SJCRH30 (cell line): ENCODE measurements around the gene KIF26B. TPM values are rescaled to one million over a fixed set of nuclear protein-coding genes. Genes with fewer than 3 reads are reported as not detected.
"Not testable (repeated sequence)": the region's sequence is repeated elsewhere in the genome, so short reads cannot be mapped to it uniquely, and the experiment has no call there.

ENCODE experiments used
- DNase-seq, 2 experiments: peaks; one replicate each; pipeline ENCODE4 v3.0.0-alpha.2; 2015 to 2020
- H3K27ac ChIP-seq: fragments of 250-450 bp; sonication (Bioruptor Pico); 2 replicates; pipeline ENCODE4 v1.5.1; 2020; ENCODE audit warnings: mild to moderate bottlenecking, moderate library complexity
- H3K27me3 ChIP-seq: fragments of 250-450 bp; sonication (Bioruptor Pico); 2 replicates; pipeline ENCODE4 v1.5.1; 2020; ENCODE audit warnings: mild to moderate bottlenecking, moderate library complexity
- H3K36me3 ChIP-seq: fragments of 250-450 bp; sonication (Bioruptor Pico); 2 replicates; pipeline ENCODE4 v1.5.1; 2020; ENCODE audit warnings: mild to moderate bottlenecking, moderate library complexity
- H3K4me1 ChIP-seq: fragments of 250-450 bp; sonication (Bioruptor Pico); 2 replicates; pipeline ENCODE4 v1.5.1; 2020; ENCODE audit warnings: mild to moderate bottlenecking, moderate library complexity
- H3K4me3 ChIP-seq: fragments of 250-450 bp; sonication (Bioruptor Pico); 2 replicates; pipeline ENCODE4 v1.5.1; 2020; ENCODE audit warnings: mild to moderate bottlenecking, moderate library complexity
- H3K9me3 ChIP-seq: fragments of 250-450 bp; sonication (Bioruptor Pico); replicated peaks from 2 replicates; pipeline ENCODE4 v1.5.1; 2020; ENCODE audit warnings: mild to moderate bottlenecking, moderate library complexity
- total RNA-seq: library from RNA; depleted of rRNA; stranded (reverse); fragments of >200 nt; shearing (Covaris generic); gene quantifications from 2 replicates; pipeline ENCODE4 v1.2.3, GENCODE V29; 2014

Gene KIF26B
- total RNA-seq, 1 experiment from 2014 or later, result 14.4 TPM

DNA sequence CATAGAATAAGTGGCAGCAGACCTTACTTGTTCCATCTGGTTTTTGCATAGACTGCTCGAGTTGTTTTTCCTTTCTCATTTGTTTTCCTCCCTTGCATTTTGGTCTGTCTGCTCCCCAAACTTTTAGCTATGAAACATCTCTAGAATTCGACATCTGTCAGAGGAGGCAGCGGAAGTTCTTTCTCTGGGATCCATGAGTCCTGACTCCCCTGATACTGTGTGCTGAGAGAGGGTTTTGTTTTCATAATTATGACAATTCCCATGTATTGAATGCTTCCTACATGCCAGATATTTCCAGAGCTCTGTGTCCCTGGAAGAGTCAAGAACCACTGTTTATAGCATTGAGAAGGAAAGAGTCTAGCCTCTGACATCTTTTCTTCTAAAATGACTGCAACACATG is 172.6 kb downstream of the KIF26B start:
- Histone ChIP-seq H3K9me3 (no peaks in the 10 kb centered on the region), H3K36me3 (no peaks in the 10 kb centered on the region), H3K27me3 (no peaks in the 10 kb centered on the region), H3K27ac (no peak overlapping the region), H3K4me3 (no peak overlapping the region), H3K4me1 (no peaks in the 10 kb centered on the region)
- DNase-seq, result no peak

DNA sequence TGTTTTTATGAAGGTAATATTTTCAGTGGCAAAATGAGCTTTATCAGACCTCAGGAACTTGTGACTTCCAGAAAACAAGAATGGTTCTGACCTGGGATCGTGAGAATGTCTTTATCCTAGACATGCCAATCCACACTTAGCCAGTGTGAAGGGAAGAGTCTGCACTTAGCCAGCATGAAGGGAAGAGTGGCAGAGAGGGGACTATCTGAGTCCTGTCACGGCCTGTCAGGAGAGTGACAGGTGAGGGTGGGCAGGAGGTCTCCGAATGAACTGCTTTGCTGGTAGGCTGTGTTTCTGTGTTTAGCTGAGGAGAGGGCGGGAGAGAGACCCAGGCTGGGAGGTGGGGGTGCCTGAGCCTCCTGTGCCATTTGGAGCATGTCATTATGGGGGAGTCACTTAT is 173.1 kb downstream of the KIF26B start:
- Histone ChIP-seq H3K36me3 (no peaks in the 10 kb centered on the region), H3K27ac (no peak overlapping the region), H3K4me1 (no peaks in the 10 kb centered on the region), H3K9me3 (no peaks in the 10 kb centered on the region), H3K4me3 (no peak overlapping the region), H3K27me3 (no peaks in the 10 kb centered on the region)
- DNase-seq, result no peak

DNA sequence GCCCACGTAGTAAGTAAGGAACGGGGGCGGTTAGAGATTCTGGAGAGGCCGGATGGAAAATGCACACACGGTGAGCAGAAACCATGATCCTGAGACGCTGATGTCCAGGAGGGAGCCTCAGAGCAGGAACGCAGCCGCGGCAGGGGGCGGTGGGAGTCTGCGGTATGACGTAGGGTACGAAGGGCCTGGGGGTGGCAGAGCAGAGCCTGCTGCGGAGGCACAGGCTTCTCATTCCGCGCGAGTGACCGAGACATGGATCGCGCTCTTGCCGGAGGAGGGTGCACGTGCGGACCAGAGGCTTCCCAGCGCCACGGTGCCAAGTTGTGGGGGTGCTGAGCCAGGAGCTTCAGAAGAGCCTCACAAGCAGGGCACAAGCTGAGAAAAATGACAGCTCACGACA is 176.2 kb downstream of the KIF26B start:
- no peaks in the 10 kb centered on the region for H3K27me3 ChIP-seq
- no peaks in the 10 kb centered on the region for H3K4me1 ChIP-seq
- H3K9me3 ChIP-seq, result no peaks in the 10 kb centered on the region
- H3K27ac ChIP-seq, result no peak overlapping the region
- DNase-seq, result no peak
- no peak overlapping the region for H3K4me3 ChIP-seq
- H3K36me3 ChIP-seq, result no peaks in the 10 kb centered on the region

DNA sequence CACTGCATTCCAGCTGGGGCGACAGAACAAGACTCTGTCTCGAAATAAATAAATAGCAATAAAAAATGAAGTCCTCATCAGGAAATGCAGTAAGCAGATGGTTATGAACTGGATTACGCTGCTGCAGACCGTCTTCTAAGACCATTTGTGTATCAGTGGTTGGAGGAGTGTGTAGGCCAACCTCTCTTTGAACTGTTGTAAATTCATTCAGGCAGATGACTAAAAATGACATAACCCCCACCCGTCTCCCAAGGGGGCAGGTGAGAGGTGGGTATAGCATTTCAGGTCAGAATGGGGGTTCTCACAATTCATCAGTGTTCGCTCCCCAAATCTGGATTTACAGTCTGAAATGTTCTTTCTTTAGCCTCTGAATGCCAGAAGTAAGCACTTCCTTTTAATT is 177.3 kb downstream of the KIF26B start:
- no peak overlapping the region for H3K27ac ChIP-seq
- DNase-seq, result no peak
- no peaks in the 10 kb centered on the region for H3K4me1 ChIP-seq

DNA sequence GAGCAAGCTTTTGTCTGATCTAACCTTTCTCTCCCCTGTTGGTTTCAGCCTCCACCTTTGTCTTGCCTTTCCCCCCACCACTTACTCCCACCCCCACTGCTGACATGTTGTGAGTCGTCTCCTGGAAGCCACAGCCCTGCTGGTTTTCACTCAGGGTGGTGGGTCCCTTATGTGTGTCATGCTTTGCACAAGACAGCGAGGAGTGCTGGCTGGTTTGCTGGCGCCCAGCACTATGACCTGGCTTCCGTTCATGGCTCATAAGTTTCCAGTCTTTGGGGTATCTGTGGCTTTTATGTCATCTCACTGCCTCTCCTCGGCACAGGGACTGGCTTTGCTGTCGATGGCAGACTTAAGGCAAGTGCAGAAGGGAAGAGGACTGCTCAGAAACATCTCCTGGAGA is 177.7 kb downstream of the KIF26B start:
- no peaks in the 10 kb centered on the region for H3K4me1 ChIP-seq
- no peaks in the 10 kb centered on the region for H3K9me3 ChIP-seq
- H3K27ac ChIP-seq, result no peak overlapping the region
- DNase-seq, result no peak
- H3K36me3 ChIP-seq, result no peaks in the 10 kb centered on the region
- H3K4me3 ChIP-seq, result no peak overlapping the region
- no peaks in the 10 kb centered on the region for H3K27me3 ChIP-seq

More for the DNA sequence above, 177.3 kb downstream of the KIF26B start:
- Histone ChIP-seq H3K36me3 (no peaks in the 10 kb centered on the region), H3K27me3 (no peaks in the 10 kb centered on the region), H3K4me3 (no peak overlapping the region), H3K9me3 (no peaks in the 10 kb centered on the region)

DNA sequence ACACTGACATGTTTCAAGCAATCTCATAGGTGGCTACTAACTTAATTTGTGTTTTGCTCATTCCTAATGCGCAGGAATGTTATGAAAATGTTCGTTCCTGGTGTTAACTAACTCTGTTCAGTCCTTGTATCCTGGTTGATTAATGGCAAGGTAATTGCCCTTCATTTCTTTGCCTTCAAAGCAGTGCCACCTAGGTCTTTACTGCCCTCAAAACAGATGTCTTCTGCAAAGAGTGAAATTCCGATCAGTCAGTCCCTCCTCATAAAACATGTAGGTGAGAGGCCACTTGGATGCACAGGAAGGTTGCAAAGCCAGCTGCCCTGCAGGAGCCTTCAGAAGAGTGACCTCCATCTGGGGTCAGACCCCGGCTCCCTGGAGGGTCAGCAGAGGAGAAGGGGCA is 179.4 kb downstream of the KIF26B start:
- Histone ChIP-seq H3K9me3 (no peaks in the 10 kb centered on the region), H3K27me3 (no peaks in the 10 kb centered on the region), H3K36me3 (no peaks in the 10 kb centered on the region), H3K27ac (no peak overlapping the region), H3K4me1 (no peaks in the 10 kb centered on the region), H3K4me3 (no peak overlapping the region)
- no peak for DNase-seq

DNA sequence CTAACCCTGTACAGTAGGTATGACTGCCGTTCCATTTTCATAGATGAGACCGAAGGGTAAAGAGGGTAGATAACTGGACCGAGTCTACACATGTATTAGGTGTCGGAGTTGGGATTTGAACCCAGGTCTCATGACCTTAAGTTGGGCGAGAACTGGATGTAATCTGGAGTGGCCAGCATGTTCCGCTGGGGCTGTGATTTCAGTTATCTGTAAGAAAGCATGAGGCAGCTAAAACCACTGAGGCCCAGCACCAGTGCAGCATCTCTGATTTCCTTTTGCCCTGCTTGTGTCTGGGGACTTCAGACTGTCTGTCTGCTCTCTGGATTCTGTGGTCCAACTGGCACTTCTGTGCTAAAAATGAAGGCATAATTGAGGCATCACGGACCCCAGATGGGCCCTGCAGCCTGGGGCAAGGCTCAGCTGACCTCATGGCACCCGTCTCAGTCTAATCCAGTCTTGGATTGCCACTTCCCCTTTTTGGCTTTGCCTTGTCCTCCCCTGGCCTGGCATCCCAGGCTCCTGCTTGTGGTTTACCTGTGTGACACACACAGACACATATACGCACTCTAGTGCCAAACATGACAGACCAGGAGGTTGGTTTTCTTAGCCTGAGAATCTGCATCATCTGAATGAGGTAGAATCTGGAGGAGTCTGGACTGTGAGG is 180.2 kb downstream of the KIF26B start:
- no peaks in the 10 kb centered on the region for H3K27me3 ChIP-seq
- H3K4me3 ChIP-seq, result no peak overlapping the region
- no peaks in the 10 kb centered on the region for H3K9me3 ChIP-seq
- no peak overlapping the region for H3K27ac ChIP-seq
- H3K4me1 ChIP-seq, result no peaks in the 10 kb centered on the region
- no peaks in the 10 kb centered on the region for H3K36me3 ChIP-seq
- DNase-seq, result no peak

GRCh38 chr1:245335684-245336083 is 180.9 kb downstream of the KIF26B start:
- not testable (repeated sequence) for H3K9me3 ChIP-seq, H3K4me1 ChIP-seq, H3K27ac ChIP-seq, H3K36me3 ChIP-seq, DNase-seq, H3K27me3 ChIP-seq, H3K4me3 ChIP-seq

DNA sequence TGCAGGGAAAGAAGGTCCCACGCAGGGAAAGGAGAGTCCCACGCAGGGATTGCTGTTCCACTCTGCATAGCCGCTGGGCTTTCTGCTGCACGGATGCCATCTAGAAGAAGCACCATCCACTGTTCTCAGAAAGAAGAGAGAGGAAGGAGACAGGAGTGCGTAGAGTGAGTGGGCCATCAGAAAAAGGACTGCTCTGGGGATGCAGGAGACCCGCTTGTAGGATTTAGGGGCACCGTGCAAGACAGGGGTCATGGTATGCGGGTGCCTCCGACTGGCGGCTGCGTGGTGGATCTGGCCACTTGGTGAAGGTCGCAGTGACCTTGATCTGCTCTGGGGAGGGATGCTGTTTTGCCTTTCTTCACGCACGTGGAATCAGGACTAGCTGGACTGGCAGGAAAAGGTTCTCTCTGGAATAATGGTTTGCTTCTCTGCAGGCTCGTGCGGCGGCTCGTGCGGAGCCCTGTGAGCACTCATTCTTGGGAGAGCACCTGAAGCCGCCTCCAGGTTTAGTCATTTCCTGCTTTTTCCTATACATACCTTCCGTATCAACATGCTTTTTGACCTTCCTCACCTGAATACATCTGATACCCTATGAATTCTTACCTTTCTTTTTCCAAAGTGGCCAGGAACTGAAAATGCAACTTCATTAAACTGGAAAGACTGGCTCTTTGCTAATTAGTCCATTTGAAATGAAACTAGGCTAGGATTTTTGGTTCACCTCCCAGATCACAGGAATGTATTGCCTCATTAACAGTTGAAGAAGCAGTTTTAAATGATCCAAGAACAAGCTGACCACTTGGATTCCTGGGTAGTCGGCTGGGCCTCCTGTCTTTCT is 181.6 kb downstream of the KIF26B start:
- no peaks in the 10 kb centered on the region for H3K27me3 ChIP-seq
- H3K36me3 ChIP-seq, result no peaks in the 10 kb centered on the region
- no peak for DNase-seq
- H3K27ac ChIP-seq, result no peak overlapping the region
- H3K9me3 ChIP-seq, result no peaks in the 10 kb centered on the region
- no peak overlapping the region for H3K4me3 ChIP-seq
- H3K4me1 ChIP-seq, result no peaks in the 10 kb centered on the region

DNA sequence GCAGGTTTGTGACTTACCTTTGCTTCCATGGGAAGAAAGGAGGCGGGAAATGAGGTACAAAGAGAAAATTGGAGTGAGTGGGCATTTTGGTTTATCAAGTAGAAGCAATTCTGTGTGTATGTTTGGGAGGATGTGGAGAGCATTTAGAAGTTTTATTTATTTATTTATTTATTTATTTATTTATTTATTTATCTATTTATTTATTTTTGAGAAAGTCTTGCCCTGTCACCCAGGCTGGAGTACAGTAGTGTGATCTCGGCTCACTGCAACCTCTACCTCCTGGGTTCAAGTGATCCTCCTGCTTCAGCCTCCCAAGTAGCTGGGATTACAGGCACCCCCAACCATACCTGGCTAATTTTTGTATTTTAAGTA is 182.2 kb downstream of the KIF26B start:
- H3K27me3 ChIP-seq, H3K9me3 ChIP-seq, DNase-seq, H3K4me1 ChIP-seq, H3K4me3 ChIP-seq, H3K36me3 ChIP-seq, H3K27ac ChIP-seq: not testable (repeated sequence)

- no peak overlapping the region for H3K4me3 ChIP-seq
- no peak for DNase-seq
- no peaks in the 10 kb centered on the region; the same call in 1 of the 2 replicates for H3K4me1 ChIP-seq
- H3K27ac ChIP-seq, result no peak overlapping the region
- no peaks in the 10 kb centered on the region for H3K9me3 ChIP-seq
- H3K27me3 ChIP-seq, result no peaks in the 10 kb centered on the region
- H3K36me3 ChIP-seq, result no peaks in the 10 kb centered on the region
Measured at GRCh38 chr1:245337829-245338484, 183.2 kb downstream of the KIF26B start.

- Histone ChIP-seq H3K27ac (no peak overlapping the region), H3K27me3 (no peaks in the 10 kb centered on the region), H3K4me1 (no peaks in the 10 kb centered on the region; the same call in 1 of the 2 replicates), H3K36me3 (no peaks in the 10 kb centered on the region), H3K4me3 (no peak overlapping the region), H3K9me3 (no peaks in the 10 kb centered on the region)
- DNase-seq, result no peak
Measured at GRCh38 chr1:245338485-245338877, 183.7 kb downstream of the KIF26B start.

- no peaks in the 10 kb centered on the region for H3K36me3 ChIP-seq
- no peaks in the 10 kb centered on the region for H3K27me3 ChIP-seq
- peak; percentile 36 to 50 for DNase-seq
- H3K4me3 ChIP-seq, result no peak overlapping the region
- no peak overlapping the region for H3K27ac ChIP-seq
- no peaks in the 10 kb centered on the region; the same call in 1 of the 2 replicates for H3K4me1 ChIP-seq
- H3K9me3 ChIP-seq, result no peaks in the 10 kb centered on the region
Measured at GRCh38 chr1:245341743-245342142, 187.0 kb downstream of the KIF26B start.

- Histone ChIP-seq H3K27ac (no peak overlapping the region), H3K4me3 (no peak overlapping the region), H3K9me3 (no peaks in the 10 kb centered on the region), H3K4me1 (no peaks in the 10 kb centered on the region; the same call in 1 of the 2 replicates), H3K36me3 (no peaks in the 10 kb centered on the region), H3K27me3 (no peaks in the 10 kb centered on the region)
- DNase-seq, result no peak
Measured at GRCh38 chr1:245345191-245345884, 190.6 kb downstream of the KIF26B start.

- no peak overlapping the region for H3K4me3 ChIP-seq
- H3K9me3 ChIP-seq, result no peaks in the 10 kb centered on the region
- no peaks in the 10 kb centered on the region for H3K4me1 ChIP-seq
- no peak overlapping the region for H3K27ac ChIP-seq
- no peaks in the 10 kb centered on the region for H3K36me3 ChIP-seq
- DNase-seq, result no peak
- no peaks in the 10 kb centered on the region for H3K27me3 ChIP-seq
Measured at GRCh38 chr1:245348626-245349025, 193.8 kb downstream of the KIF26B start.
